Lower lobe of right lung (tissue), 2 donors: ENCODE measurements around the gene POMT2. TPM values are rescaled to one million over a fixed set of nuclear protein-coding genes. Genes with fewer than 3 reads are reported as not detected.
"Not testable (repeated sequence)": the region's sequence is repeated elsewhere in the genome, so short reads cannot be mapped to it uniquely, and the experiment has no call there.

Source experiments
- ATAC-seq, 2 donors: fragments of 200-7000 bp; cut with Tn5 transposase; one replicate each; pipeline ENCODE4 v1.9.1; 2020 to 2022; ENCODE audit warnings: mild to moderate bottlenecking in 2 of 2, moderate library complexity in 2 of 2
- DNase-seq: peaks from one replicate; pipeline ENCODE4 v3.0.0-alpha.2; 2020
- H3K27ac ChIP-seq: fragments of 200-600 bp; one replicate; pipeline ENCODE4 v1.8.0; 2022
- H3K27me3 ChIP-seq: fragments of 200-600 bp; one replicate; pipeline ENCODE4 v1.8.0; 2022; ENCODE audit warnings: low read depth
- H3K36me3 ChIP-seq: fragments of 200-600 bp; one replicate; pipeline ENCODE4 v1.8.0; 2022; ENCODE audit warnings: mild to moderate bottlenecking
- H3K4me1 ChIP-seq: fragments of 200-600 bp; one replicate; pipeline ENCODE4 v1.8.0; 2022
- H3K4me3 ChIP-seq: fragments of 200-600 bp; one replicate; pipeline ENCODE4 v1.8.0; 2022; ENCODE audit warnings: mild to moderate bottlenecking
- H3K9me3 ChIP-seq: fragments of 200-600 bp; one replicate; pipeline ENCODE4 v1.8.0; 2022
- CTCF ChIP-seq: fragments of 200-600 bp; IDR thresholded peaks from one replicate; pipeline ENCODE4 v1.8.0; 2022; ENCODE audit warnings: antibody characterized with exemption, mild to moderate bottlenecking
- intact Hi-C: fragments of 100-400 bp; cut with DNase I; formaldehyde crosslinking; loops from one replicate; pipeline ENCODE4 v1.11.0; 2022
- total RNA-seq: library from RNA; stranded (reverse); fragmentation: NEBNext Ultra II Directional; extraction: Animal tissue kit (Norgen Biotek cat#: 25700); gene quantifications from one replicate; pipeline ENCODE4 v1.2.1, GENCODE V29; 2021
- donor health status: DM: no; HTN: yes; CAD: no; lungs with severe emphysema.

The POMT2 gene
- total RNA-seq, 1 donor from 2014 or later, result 23.5 TPM

DNA sequence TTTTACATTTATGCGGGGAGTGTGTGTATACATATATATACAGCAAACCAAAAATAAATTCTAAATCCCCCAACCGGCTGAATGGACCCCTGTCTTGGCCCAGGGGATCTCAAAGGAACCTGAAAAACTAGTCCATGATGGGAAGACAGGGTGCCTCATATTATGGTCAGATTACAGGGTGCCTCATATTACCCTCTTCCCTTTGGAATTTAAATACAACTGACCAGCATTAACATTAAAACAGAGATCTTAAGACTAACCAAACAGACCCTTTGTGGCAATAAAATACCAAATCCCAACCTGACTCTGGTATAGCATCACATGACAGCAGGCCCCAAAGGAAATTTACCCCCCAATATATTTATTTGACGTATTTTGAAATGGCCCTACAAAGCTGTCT is 17.2 kb upstream of the POMT2 start:
- ATAC-seq (no peak), DNase-seq (no peak)
- Histone ChIP-seq H3K9me3 (no peaks in the 10 kb centered on the region), H3K4me3 (no peak overlapping the region), H3K27me3 (no peaks in the 10 kb centered on the region), H3K36me3 (peaks cover 35% of the 10 kb centered on the region), H3K27ac (no peak overlapping the region), H3K4me1 (no peaks in the 10 kb centered on the region)
- intact Hi-C loops, result no loop called here
- no peak for TF ChIP-seq CTCF

DNA sequence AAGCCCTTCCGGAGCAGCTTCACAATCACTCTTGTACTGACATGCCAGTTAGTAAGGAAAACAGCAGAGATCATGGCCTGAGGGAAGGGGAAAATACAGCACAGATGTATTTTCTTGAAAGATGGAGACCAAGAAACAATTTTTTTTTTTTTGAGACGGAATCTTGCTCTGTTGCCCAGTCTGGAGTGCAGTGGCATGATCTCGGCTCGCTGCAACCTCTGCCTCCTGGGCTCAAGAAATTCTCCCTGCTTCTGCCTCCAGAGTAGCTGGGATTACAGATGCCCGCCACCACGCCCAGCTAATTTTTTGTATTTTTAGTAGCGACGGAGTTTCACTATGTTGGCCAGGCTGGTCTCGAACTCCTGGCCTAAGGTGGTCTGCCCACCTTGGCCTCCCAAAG is 16.6 kb upstream of the POMT2 start:
- H3K4me3 ChIP-seq, H3K27ac ChIP-seq, ATAC-seq, DNase-seq, intact Hi-C loops, H3K27me3 ChIP-seq, H3K4me1 ChIP-seq, H3K9me3 ChIP-seq: not testable (repeated sequence)
- peaks cover 28% of the 10 kb centered on the region for H3K36me3 ChIP-seq

DNA sequence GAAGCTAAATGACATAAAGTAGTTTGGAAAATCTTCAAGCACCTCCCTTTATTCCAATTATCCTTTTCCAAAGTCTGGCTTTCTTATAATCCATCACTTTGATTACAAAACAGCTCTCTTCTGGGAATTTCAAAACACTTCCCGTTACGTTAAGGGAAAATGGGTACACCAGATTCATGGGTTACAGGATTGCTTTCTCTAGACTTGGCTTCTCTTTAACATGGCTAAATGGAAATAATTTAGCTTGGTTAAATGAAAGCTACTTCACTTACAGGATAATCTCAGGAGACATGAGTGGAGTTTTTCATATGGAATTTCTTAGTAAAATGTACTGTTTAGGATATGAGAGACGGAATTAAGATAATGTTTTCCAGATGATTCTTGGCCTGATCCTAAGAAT is 14.9 kb upstream of the POMT2 start:
- no peaks in the 10 kb centered on the region for H3K9me3 ChIP-seq

GRCh38 chr14:77329872-77330271 is 9.2 kb upstream of the POMT2 start:
- H3K27ac ChIP-seq, result no peak overlapping the region
- H3K4me1 ChIP-seq, result no peaks in the 10 kb centered on the region
- H3K36me3 ChIP-seq, result no peaks in the 10 kb centered on the region
- no peaks in the 10 kb centered on the region for H3K9me3 ChIP-seq
- ATAC-seq, result no peak
- no peak for DNase-seq
- TF ChIP-seq CTCF, result no peak
- intact Hi-C loops, result no loop called here
- H3K27me3 ChIP-seq, result no peaks in the 10 kb centered on the region
- no peak overlapping the region for H3K4me3 ChIP-seq

More for the DNA sequence above, 14.9 kb upstream of the POMT2 start:
- H3K27ac ChIP-seq, result no peak overlapping the region
- TF ChIP-seq CTCF, result no peak
- H3K4me1 ChIP-seq, result no peaks in the 10 kb centered on the region
- intact Hi-C loops, result no loop called here
- no peak for ATAC-seq
- H3K27me3 ChIP-seq, result no peaks in the 10 kb centered on the region
- DNase-seq, result no peak
- H3K4me3 ChIP-seq, result no peak overlapping the region
- H3K36me3 ChIP-seq, result peaks cover 12% of the 10 kb centered on the region

DNA sequence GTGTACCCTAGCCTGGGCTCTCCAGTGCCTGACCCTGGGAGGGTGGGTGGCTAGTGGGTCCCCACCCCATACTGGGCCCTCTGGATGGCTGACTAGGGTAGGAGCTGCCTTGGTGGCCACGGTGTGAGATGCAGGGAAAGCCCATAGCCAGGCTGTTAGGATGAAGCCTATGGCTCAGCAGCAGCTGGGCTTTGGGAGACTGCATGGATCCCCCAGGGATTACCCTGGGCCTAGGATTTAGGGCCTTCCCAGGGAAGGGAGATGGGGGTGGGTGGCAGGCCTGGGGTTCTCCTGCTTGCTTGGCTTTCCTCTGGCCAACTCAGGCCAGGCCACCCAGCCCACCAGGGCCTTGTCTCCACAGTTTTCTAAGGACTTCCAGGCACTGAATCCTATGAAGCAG is 6.4 kb upstream of the POMT2 start:
- intact Hi-C loops, result no loop called here
- no peak for TF ChIP-seq CTCF

DNA sequence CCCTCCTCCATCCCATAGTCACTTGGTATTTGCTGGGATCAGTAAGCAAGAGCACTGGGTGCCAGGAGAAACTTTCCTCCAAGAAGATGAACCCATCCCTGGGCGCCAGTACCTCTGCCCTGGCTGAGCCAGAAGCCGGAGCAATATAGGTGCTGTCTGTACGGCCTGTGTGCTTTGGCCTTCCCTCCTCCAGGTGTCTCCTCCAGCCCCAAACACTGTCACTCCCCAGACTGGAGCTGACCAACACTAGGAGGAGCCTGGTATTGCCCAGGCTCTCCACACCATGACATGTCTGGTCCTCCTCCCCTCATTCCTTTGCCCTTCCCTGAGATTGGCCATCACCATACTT is 5.0 kb upstream of the POMT2 start:
- no peak for TF ChIP-seq CTCF
- intact Hi-C loops, result no loop called here

More for the DNA sequence above, 6.4 kb upstream of the POMT2 start:
- DNase-seq (no peak), ATAC-seq (no peak)
- H3K36me3 ChIP-seq, result no peaks in the 10 kb centered on the region
- H3K27ac ChIP-seq, result no peak overlapping the region
- H3K4me3 ChIP-seq, result no peak overlapping the region
- H3K9me3 ChIP-seq, result no peaks in the 10 kb centered on the region
- no peaks in the 10 kb centered on the region for H3K27me3 ChIP-seq
- H3K4me1 ChIP-seq, result peaks cover 6% of the 10 kb centered on the region

More for the DNA sequence above, 5.0 kb upstream of the POMT2 start:
- ATAC-seq (no peak), DNase-seq (no peak)
- H3K27me3 ChIP-seq, result no peaks in the 10 kb centered on the region
- no peaks in the 10 kb centered on the region for H3K9me3 ChIP-seq
- H3K27ac ChIP-seq, result no peak overlapping the region
- peaks cover 8% of the 10 kb centered on the region for H3K4me1 ChIP-seq
- no peak overlapping the region for H3K4me3 ChIP-seq
- no peaks in the 10 kb centered on the region for H3K36me3 ChIP-seq
